Keratinocyte (primary cell): ENCODE data around the gene CYTH2. TPM values are rescaled to one million over a fixed set of nuclear protein-coding genes. Genes with fewer than 3 reads are reported as not detected.

ENCODE experiments used
- DNase-seq: peaks from one replicate; pipeline ENCODE4 v3.0.0-alpha.2; 2011; ENCODE audit warnings: low read depth, missing footprints, low spot score
- FAIRE-seq: peaks from 2 replicates; lab custom pipeline; 2011; peaks lifted over from hg19 to GRCh38; lab: Jason Lieb, UNC
- H2AFZ ChIP-seq: 2 replicates; pipeline ENCODE4 v1.6.0; 2012; ENCODE audit warnings: low read length, control low read depth, inconsistent platforms; ENCODE audit not compliant: control insufficient read depth
- H3K27ac ChIP-seq: 2 replicates; pipeline ENCODE4 v1.5.1; 2011; ENCODE audit warnings: low read length; ENCODE audit not compliant: control insufficient read depth, insufficient read depth
- H3K27me3 ChIP-seq: 3 replicates; pipeline ENCODE4 v1.6.0; 2011; ENCODE audit warnings: low read length; ENCODE audit not compliant: control insufficient read depth, insufficient read depth; ENCODE audit errors: extremely low read depth
- H3K36me3 ChIP-seq, 2 experiments: 2 replicates in 1 of 2; 3 replicates in 1 of 2; pipeline ENCODE4 v1.5.1; 2011; ENCODE audit warnings: low read length in 2 of 2, mild to moderate bottlenecking in 1 of 2; ENCODE audit not compliant: control insufficient read depth in 2 of 2, insufficient read depth in 2 of 2; ENCODE audit errors: extremely low read depth in 1 of 2
- H3K4me1 ChIP-seq: 3 replicates; pipeline ENCODE4 v1.5.1; 2011; ENCODE audit warnings: low read length; ENCODE audit not compliant: control insufficient read depth, insufficient read depth; ENCODE audit errors: extremely low read depth
- H3K4me2 ChIP-seq: 3 replicates; pipeline ENCODE4 v1.6.0; 2011; ENCODE audit warnings: low read depth, low read length; ENCODE audit not compliant: control insufficient read depth, insufficient read depth; ENCODE audit errors: extremely low read depth
- H3K4me3 ChIP-seq, 3 experiments: fragments of 200-600 bp in 1 of 3; sonication (generic) in 1 of 3; 2 replicates in 2 of 3; 3 replicates in 1 of 3; pipeline ENCODE4 v1.5.1; 2011 to 2016; ENCODE audit warnings: low read length in 3 of 3, mild to moderate bottlenecking in 3 of 3, control low read depth in 2 of 3, inconsistent platforms in 1 of 3, low read depth in 1 of 3, mixed read lengths in 1 of 3, mixed run types in 1 of 3, moderate library complexity in 1 of 3; ENCODE audit not compliant: control insufficient read depth in 2 of 3, insufficient read depth in 2 of 3; ENCODE audit errors: extremely low read depth in 1 of 3
- H3K79me2 ChIP-seq: 2 replicates; pipeline ENCODE4 v1.6.0; 2012; ENCODE audit warnings: low read length; ENCODE audit not compliant: control insufficient read depth, insufficient read depth
- H3K9ac ChIP-seq: 3 replicates; pipeline ENCODE4 v1.6.0; 2011; ENCODE audit warnings: low read length; ENCODE audit not compliant: control insufficient read depth, insufficient read depth; ENCODE audit errors: extremely low read depth
- H3K9me1 ChIP-seq: 3 replicates; pipeline ENCODE4 v1.6.0; 2011; ENCODE audit warnings: low read length; ENCODE audit not compliant: control insufficient read depth, insufficient read depth; ENCODE audit errors: extremely low read depth
- H3K9me3 ChIP-seq: 2 replicates; pipeline ENCODE4 v1.5.1; 2012; ENCODE audit warnings: low read depth, low read length; ENCODE audit not compliant: control insufficient read depth
- H4K20me1 ChIP-seq: 3 replicates; pipeline ENCODE4 v1.6.0; 2011; ENCODE audit warnings: low read length; ENCODE audit not compliant: control insufficient read depth, insufficient read depth; ENCODE audit errors: extremely low read depth
- EZH2 ChIP-seq: IDR thresholded peaks from one replicate; pipeline ENCODE4 v1.6.1; 2012; ENCODE audit warnings: inconsistent platforms, mild to moderate bottlenecking, low read length, moderate library complexity
- dilution Hi-C: fragments of 300-500 bp; cut with MboI; formaldehyde crosslinking; loops from one replicate; pipeline ENCODE4 v1.7.0; 2020; ENCODE audit warnings: low sequenced_read_pairs; ENCODE audit not compliant: extremely low pct_ligation_motif_present
- polyA plus RNA-seq, 5 experiments: library from polyadenylated mRNA; depleted of rRNA in 3 of 5; stranded (reverse) in 3 of 5; stranded (forward) in 1 of 5; unstranded in 1 of 5; fragments of >200 nt; gene quantifications; 1 replicate in 1 of 5; 2 replicates in 3 of 5; 3 replicates in 1 of 5; pipeline versions ENCODE4 v1.2.1 to v1.2.3, GENCODE V29; 2011 to 2012; ENCODE audit warnings: missing spikeins in 2 of 5, low read depth in 1 of 5, low replicate concordance in 1 of 5
- TF ChIP-seq, protein P1 (sequence below), 3 experiments: IDR thresholded peaks in 1 of 3; conservative IDR thresholded peaks in 1 of 3; optimal IDR thresholded peaks in 1 of 3; 2 replicates in 2 of 3; 3 replicates in 1 of 3; pipeline versions ENCODE3 to v1.5.1; 2011; ENCODE audit warnings: low read length in 3 of 3, mild to moderate bottlenecking in 3 of 3, moderate library complexity in 2 of 3, control low read depth in 1 of 3, inconsistent platforms in 1 of 3; ENCODE audit not compliant: insufficient read depth in 2 of 3; ENCODE audit errors: extremely low read depth in 1 of 3

Gene CYTH2
- polyA plus RNA-seq, 1 donor (not counting 4 experiments of a cell fraction or from before 2014, with no cell fraction given), result 27.0 TPM

DNA sequence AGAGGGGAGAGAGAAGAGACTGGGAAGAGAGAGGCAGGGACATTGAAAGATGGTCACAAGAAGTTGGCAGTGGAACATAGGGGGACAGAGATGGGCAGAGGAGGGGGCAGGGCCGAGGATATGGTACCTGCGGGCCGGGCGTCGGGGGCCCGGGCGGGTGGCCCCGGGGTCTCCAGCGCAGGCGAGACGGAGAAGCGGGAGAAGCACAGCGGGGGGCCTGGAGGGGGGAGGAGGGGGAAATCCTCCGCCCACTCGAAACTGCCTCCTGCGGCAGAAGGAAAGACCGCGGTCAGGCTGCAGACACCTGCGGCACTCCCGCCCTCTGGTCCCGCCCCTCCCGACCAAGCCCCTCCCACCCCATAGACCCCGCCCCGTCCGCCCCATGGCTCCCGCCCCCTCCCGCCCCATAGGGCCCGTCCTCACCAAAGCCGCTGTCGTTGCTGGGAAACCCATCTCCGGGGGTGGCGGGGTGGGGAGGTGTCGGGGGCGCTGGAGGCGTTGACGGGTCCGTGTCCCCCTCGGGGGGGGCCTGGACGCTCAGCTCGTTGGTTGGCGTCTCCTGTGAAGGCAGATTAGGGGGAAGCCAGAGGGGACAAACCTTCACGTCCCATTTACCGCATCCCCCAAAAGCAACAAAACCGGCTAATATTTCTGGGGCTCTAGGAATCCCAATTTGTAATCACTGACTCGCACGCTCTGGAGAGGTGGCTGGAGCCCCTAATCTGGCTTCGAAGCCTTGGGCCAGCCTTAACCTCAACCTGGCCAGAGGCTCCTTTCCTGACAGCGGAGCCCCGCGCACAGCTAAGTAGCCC is 22.0 kb downstream of the CYTH2 start:
- Histone ChIP-seq H3K4me1 (peaks cover 34% of the 10 kb centered on the region), H2AFZ (no peak overlapping the region)

GRCh38 chr19:48491793-48492123 is 22.6 kb downstream of the CYTH2 start:
- DNase-seq (no peak), FAIRE-seq (no peak)
- Histone ChIP-seq H3K27ac (no peak overlapping the region), H2AFZ (no peak overlapping the region), H3K36me3 (no peaks in the 10 kb centered on the region), H4K20me1 (no peaks in the 10 kb centered on the region), H3K4me3 (no peak overlapping the region), H3K4me1 (peaks cover 30% of the 10 kb centered on the region), H3K4me2 (no peak overlapping the region), H3K9ac (no peak overlapping the region), H3K9me1 (peaks cover 2% of the 10 kb centered on the region), H3K79me2 (no peaks in the 10 kb centered on the region), H3K9me3 (no peaks in the 10 kb centered on the region), H3K27me3 (no peaks in the 10 kb centered on the region)
- dilution Hi-C loops, result no loop called here
- TF ChIP-seq, protein P1, sequence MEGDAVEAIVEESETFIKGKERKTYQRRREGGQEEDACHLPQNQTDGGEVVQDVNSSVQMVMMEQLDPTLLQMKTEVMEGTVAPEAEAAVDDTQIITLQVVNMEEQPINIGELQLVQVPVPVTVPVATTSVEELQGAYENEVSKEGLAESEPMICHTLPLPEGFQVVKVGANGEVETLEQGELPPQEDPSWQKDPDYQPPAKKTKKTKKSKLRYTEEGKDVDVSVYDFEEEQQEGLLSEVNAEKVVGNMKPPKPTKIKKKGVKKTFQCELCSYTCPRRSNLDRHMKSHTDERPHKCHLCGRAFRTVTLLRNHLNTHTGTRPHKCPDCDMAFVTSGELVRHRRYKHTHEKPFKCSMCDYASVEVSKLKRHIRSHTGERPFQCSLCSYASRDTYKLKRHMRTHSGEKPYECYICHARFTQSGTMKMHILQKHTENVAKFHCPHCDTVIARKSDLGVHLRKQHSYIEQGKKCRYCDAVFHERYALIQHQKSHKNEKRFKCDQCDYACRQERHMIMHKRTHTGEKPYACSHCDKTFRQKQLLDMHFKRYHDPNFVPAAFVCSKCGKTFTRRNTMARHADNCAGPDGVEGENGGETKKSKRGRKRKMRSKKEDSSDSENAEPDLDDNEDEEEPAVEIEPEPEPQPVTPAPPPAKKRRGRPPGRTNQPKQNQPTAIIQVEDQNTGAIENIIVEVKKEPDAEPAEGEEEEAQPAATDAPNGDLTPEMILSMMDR (optimal IDR thresholded peaks at IDR 0.05 in 1 of 3, IDR thresholded peaks at IDR 0.05 in 1 of 3, conservative IDR thresholded peaks at IDR 0.05 in 1 of 3; ENCODE audit: extremely low read depth in 1 of 3, insufficient read depth in 2 of 3, low read length in 3 of 3), result no peak
- no peak for TF ChIP-seq EZH2

More for the DNA sequence above, 22.0 kb downstream of the CYTH2 start:
- no peaks in the 10 kb centered on the region for H3K27me3 ChIP-seq
- no peak overlapping the region for H3K4me3 ChIP-seq
- peaks cover 2% of the 10 kb centered on the region for H3K9me1 ChIP-seq
- dilution Hi-C loops, result no loop called here
- H3K79me2 ChIP-seq, result no peaks in the 10 kb centered on the region
- no peaks in the 10 kb centered on the region for H4K20me1 ChIP-seq
- FAIRE-seq (no peak), DNase-seq (no peak)
- no peak overlapping the region for H3K4me2 ChIP-seq
- H3K27ac ChIP-seq, result no peak overlapping the region
- no peak for TF ChIP-seq EZH2
- TF ChIP-seq, protein P1 (optimal IDR thresholded peaks at IDR 0.05 in 1 of 3, IDR thresholded peaks at IDR 0.05 in 1 of 3, conservative IDR thresholded peaks at IDR 0.05 in 1 of 3; ENCODE audit: extremely low read depth in 1 of 3, insufficient read depth in 2 of 3, low read length in 3 of 3), result no peak
- no peaks in the 10 kb centered on the region for H3K9me3 ChIP-seq
- no peaks in the 10 kb centered on the region for H3K36me3 ChIP-seq
- no peak overlapping the region for H3K9ac ChIP-seq
